ENCODE data around the gene TNNT2. TPM values are rescaled to one million over a fixed set of nuclear protein-coding genes. Genes with fewer than 3 reads are reported as not detected.
A peak's percentile ranks its signal among the peaks of the same experiment; 100 is the strongest.

TNNT2 gene
- total and polyA plus RNA-seq, 4 experiments from 2014 or later: not detected

- CTCF ChIA-PET (ENCODE audit: partially characterized antibody): interaction anchor here (1.2 to 1.5 kb wide), 2 partner anchors 8 to 72 kb away, joined by 3 to 6 read pairs; no protein-coding TSS in a partner anchor
- no peaks in the 10 kb centered on the region for H3K36me3 ChIP-seq (ENCODE audit: insufficient read depth, low read length)
- no peaks in the 10 kb centered on the region for H3K9me3 Mint-ChIP-seq
- no peaks in the 10 kb centered on the region for H3K36me3 Mint-ChIP-seq
- no peak overlapping the region for H3K4me3 Mint-ChIP-seq
- no peaks in the 10 kb centered on the region for H3K4me1 ChIP-seq (ENCODE audit: insufficient read depth, low read length)
- POLR2A ChIA-PET (ENCODE audit: partially characterized antibody): no interaction called here
- H3K4me3 ChIP-seq (ENCODE audit: low read length in 2 of 2): no peak overlapping the region
- no peaks in the 10 kb centered on the region for H3K27me3 ChIP-seq (ENCODE audit: insufficient read depth, low read length)
- intact Hi-C loops (cut with micrococcal nuclease): loop anchor here (2.0 kb wide), 1 partner anchor 60 kb away; no protein-coding TSS in a partner anchor
- no peaks in the 10 kb centered on the region for H3K9me3 ChIP-seq (ENCODE audit: control insufficient read depth in 1 of 2, low read length in 2 of 2)
- H3K27ac ChIP-seq (ENCODE audit: low read depth, low read length): no peak overlapping the region
- H3K27me3 Mint-ChIP-seq: peaks cover 3 to 8% of the 10 kb centered on the region in 2 donors
- no peak overlapping the region for H3K27ac Mint-ChIP-seq
- H3K4me1 Mint-ChIP-seq: peaks cover 0 to 5% (median under 1%) of the 10 kb centered on the region in 4 donors
- DNase-seq: no peak
These were observed 31.3 kb upstream of the TNNT2 start for GRCh38 chr1:201408834-201409200.

GRCh38 chr1:201408176-201408833 lies 30.8 kb upstream of the TNNT2 start:
- Mint-ChIP-seq H3K27me3 (peaks cover 3 to 8% of the 10 kb centered on the region in 2 donors), H3K9me3 (no peaks in the 10 kb centered on the region), H3K4me3 (no peak overlapping the region), H3K36me3 (no peaks in the 10 kb centered on the region), H3K27ac (no peak overlapping the region), H3K4me1 (peaks cover 0 to 5% (median under 1%) of the 10 kb centered on the region in 4 donors)
- POLR2A ChIA-PET (ENCODE audit: partially characterized antibody): no interaction called here
- Histone ChIP-seq H3K9me3 (ENCODE audit: control insufficient read depth in 1 of 2, low read length in 2 of 2) (no peaks in the 10 kb centered on the region), H3K4me1 (ENCODE audit: insufficient read depth, low read length) (no peaks in the 10 kb centered on the region), H3K27me3 (ENCODE audit: insufficient read depth, low read length) (no peaks in the 10 kb centered on the region), H3K4me3 (ENCODE audit: low read length in 2 of 2) (no peak overlapping the region), H3K36me3 (ENCODE audit: insufficient read depth, low read length) (no peaks in the 10 kb centered on the region), H3K27ac (ENCODE audit: low read depth, low read length) (no peak overlapping the region)
- intact Hi-C loops (cut with micrococcal nuclease): loop anchor here (2.0 kb wide), 1 partner anchor 60 kb away; no protein-coding TSS in a partner anchor
- peak; percentile 41 to 62 (median 48) for DNase-seq
- CTCF ChIA-PET (ENCODE audit: partially characterized antibody): interaction anchor here (1.2 to 1.5 kb wide), 2 partner anchors 8 to 72 kb away, joined by 3 to 6 read pairs; no protein-coding TSS in a partner anchor

GRCh38 chr1:201406831-201407406 lies 29.4 kb upstream of the TNNT2 start:
- CTCF ChIA-PET (ENCODE audit: partially characterized antibody): interaction anchor here (0.9 to 1.6 kb wide), 3 partner anchors 12 to 16 kb away, joined by 3 to 7 read pairs (median 5); no protein-coding TSS in a partner anchor
- Mint-ChIP-seq H3K27ac (no peak overlapping the region), H3K9me3 (no peaks in the 10 kb centered on the region), H3K4me1 (peaks cover 0 to 5% (median under 1%) of the 10 kb centered on the region in 4 donors), H3K4me3 (no peak overlapping the region), H3K36me3 (no peaks in the 10 kb centered on the region), H3K27me3 (peaks cover 3 to 8% of the 10 kb centered on the region in 2 donors)
- Histone ChIP-seq H3K4me3 (ENCODE audit: low read length in 2 of 2) (no peak overlapping the region), H3K27me3 (ENCODE audit: insufficient read depth, low read length) (no peaks in the 10 kb centered on the region), H3K4me1 (ENCODE audit: insufficient read depth, low read length) (no peaks in the 10 kb centered on the region), H3K9me3 (ENCODE audit: control insufficient read depth in 1 of 2, low read length in 2 of 2) (no peaks in the 10 kb centered on the region), H3K27ac (ENCODE audit: low read depth, low read length) (no peak overlapping the region), H3K36me3 (ENCODE audit: insufficient read depth, low read length) (no peaks in the 10 kb centered on the region)
- intact Hi-C loops (cut with micrococcal nuclease): no loop called here
- POLR2A ChIA-PET (ENCODE audit: partially characterized antibody): no interaction called here
- no peak for DNase-seq

GRCh38 chr1:201405484-201405831 lies 28.0 kb upstream of the TNNT2 start:
- H3K4me1 Mint-ChIP-seq: peaks cover 0 to 5% (median under 1%) of the 10 kb centered on the region in 4 donors
- no peak for DNase-seq
- H3K9me3 Mint-ChIP-seq: no peaks in the 10 kb centered on the region
- ChIA-PET CTCF (ENCODE audit: partially characterized antibody) (interaction anchor here (0.9 to 1.6 kb wide), 5 partner anchors 12 to 52 kb away, joined by 3 to 7 read pairs (median 3); no protein-coding TSS in a partner anchor), POLR2A (ENCODE audit: partially characterized antibody) (no interaction called here)
- H3K4me3 ChIP-seq (ENCODE audit: low read length in 2 of 2): no peak overlapping the region
- intact Hi-C loops (cut with micrococcal nuclease): no loop called here
- peaks cover 7% of the 10 kb centered on the region for H3K27me3 ChIP-seq (ENCODE audit: insufficient read depth, low read length)
- H3K27ac Mint-ChIP-seq: no peak overlapping the region
- H3K36me3 Mint-ChIP-seq: no peaks in the 10 kb centered on the region
- H3K27me3 Mint-ChIP-seq: peaks cover 9 to 10% of the 10 kb centered on the region in 2 donors
- no peaks in the 10 kb centered on the region for H3K9me3 ChIP-seq (ENCODE audit: control insufficient read depth in 1 of 2, low read length in 2 of 2)
- no peaks in the 10 kb centered on the region for H3K4me1 ChIP-seq (ENCODE audit: insufficient read depth, low read length)
- H3K4me3 Mint-ChIP-seq: no peak overlapping the region
- no peaks in the 10 kb centered on the region for H3K36me3 ChIP-seq (ENCODE audit: insufficient read depth, low read length)
- H3K27ac ChIP-seq (ENCODE audit: low read depth, low read length): no peak overlapping the region

- H3K27me3 ChIP-seq (ENCODE audit: insufficient read depth, low read length): peaks cover 10% of the 10 kb centered on the region
- Mint-ChIP-seq H3K9me3 (no peaks in the 10 kb centered on the region), H3K36me3 (no peaks in the 10 kb centered on the region), H3K27me3 (peaks cover 15% of the 10 kb centered on the region in 2 donors), H3K27ac (no peak overlapping the region), H3K4me1 (peaks cover 0 to 5% (median under 1%) of the 10 kb centered on the region in 4 donors), H3K4me3 (no peak overlapping the region)
- intact Hi-C loops (cut with micrococcal nuclease): no loop called here
- CTCF ChIA-PET (ENCODE audit: partially characterized antibody): interaction anchor here (1.0 to 1.6 kb wide), 3 partner anchors 14 to 52 kb away, joined by 3 to 5 read pairs (median 3); no protein-coding TSS in a partner anchor
- POLR2A ChIA-PET (ENCODE audit: partially characterized antibody): no interaction called here
- no peaks in the 10 kb centered on the region for H3K36me3 ChIP-seq (ENCODE audit: insufficient read depth, low read length)
- no peak overlapping the region for H3K27ac ChIP-seq (ENCODE audit: low read depth, low read length)
- H3K4me1 ChIP-seq (ENCODE audit: insufficient read depth, low read length): no peaks in the 10 kb centered on the region
- no peak for DNase-seq
- no peak overlapping the region for H3K4me3 ChIP-seq (ENCODE audit: low read length in 2 of 2)
- H3K9me3 ChIP-seq (ENCODE audit: control insufficient read depth in 1 of 2, low read length in 2 of 2): no peaks in the 10 kb centered on the region
These were observed 27.4 kb upstream of the TNNT2 start for GRCh38 chr1:201404722-201405483.

- CTCF ChIA-PET (ENCODE audit: partially characterized antibody): interaction anchor here (1.0 kb wide), 1 partner anchor 19 kb away, joined by 3 read pairs; no protein-coding TSS in a partner anchor
- Mint-ChIP-seq H3K4me3 (no peak overlapping the region), H3K9me3 (no peaks in the 10 kb centered on the region), H3K27ac (no peak overlapping the region), H3K27me3 (peaks cover 13 to 17% of the 10 kb centered on the region in 2 donors), H3K4me1 (peaks cover 0 to 5% (median 2%) of the 10 kb centered on the region in 4 donors), H3K36me3 (no peaks in the 10 kb centered on the region)
- H3K9me3 ChIP-seq (ENCODE audit: control insufficient read depth in 1 of 2, low read length in 2 of 2): no peaks in the 10 kb centered on the region
- H3K36me3 ChIP-seq (ENCODE audit: insufficient read depth, low read length): no peaks in the 10 kb centered on the region
- no peak overlapping the region for H3K4me3 ChIP-seq (ENCODE audit: low read length in 2 of 2)
- no peak for DNase-seq
- H3K27me3 ChIP-seq (ENCODE audit: insufficient read depth, low read length): peaks cover 10% of the 10 kb centered on the region
- intact Hi-C loops (cut with micrococcal nuclease): no loop called here
- POLR2A ChIA-PET (ENCODE audit: partially characterized antibody): no interaction called here
- H3K4me1 ChIP-seq (ENCODE audit: insufficient read depth, low read length): no peaks in the 10 kb centered on the region
- H3K27ac ChIP-seq (ENCODE audit: low read depth, low read length): no peak overlapping the region
These were observed 26.6 kb upstream of the TNNT2 start for GRCh38 chr1:201404055-201404454.

- peaks cover 10% of the 10 kb centered on the region for H3K27me3 ChIP-seq (ENCODE audit: insufficient read depth, low read length)
- no peaks in the 10 kb centered on the region for H3K9me3 ChIP-seq (ENCODE audit: control insufficient read depth in 1 of 2, low read length in 2 of 2)
- Mint-ChIP-seq H3K27ac (no peak overlapping the region), H3K36me3 (no peaks in the 10 kb centered on the region), H3K4me1 (peaks cover 2 to 9% (median 4%) of the 10 kb centered on the region in 4 donors), H3K9me3 (no peaks in the 10 kb centered on the region), H3K4me3 (no peak overlapping the region), H3K27me3 (peaks cover 19% of the 10 kb centered on the region in 2 donors)
- H3K4me3 ChIP-seq (ENCODE audit: low read length in 2 of 2): no peak overlapping the region
- no peaks in the 10 kb centered on the region for H3K36me3 ChIP-seq (ENCODE audit: insufficient read depth, low read length)
- intact Hi-C loops (cut with micrococcal nuclease): no loop called here
- no peak for DNase-seq
- no peak overlapping the region for H3K27ac ChIP-seq (ENCODE audit: low read depth, low read length)
- H3K4me1 ChIP-seq (ENCODE audit: insufficient read depth, low read length): no peaks in the 10 kb centered on the region
- POLR2A ChIA-PET (ENCODE audit: partially characterized antibody): no interaction called here
- CTCF ChIA-PET (ENCODE audit: partially characterized antibody): no interaction called here
These were observed 25.9 kb upstream of the TNNT2 start for GRCh38 chr1:201403359-201403758.

Data from CD4-positive, alpha-beta memory T cell (primary cell).